HepG2 (cell line): ENCODE results near the gene CCDC170. TPM values are rescaled to one million over a fixed set of nuclear protein-coding genes. Genes with fewer than 3 reads are reported as not detected.

Experiments
- ATM ChIP-seq: fragments of 450-650 bp; IDR thresholded peaks from 2 replicates; pipeline ENCODE4 v1.7.1; 2017; ENCODE audit warnings: mild to moderate bottlenecking, borderline replicate concordance
- BRCA1 ChIP-seq: sonication (generic); formaldehyde crosslinking; IDR thresholded peaks from 2 replicates; pipeline ENCODE4 v1.4.0; 2020; ENCODE audit warnings: missing genetic modification reagents
- GTF3A ChIP-seq: sonication (generic); formaldehyde crosslinking; conservative IDR thresholded peaks from 2 replicates; pipeline ENCODE4 v1.4.0; 2020; ENCODE audit warnings: mild to moderate bottlenecking, missing genetic modification reagents
- IKZF4 ChIP-seq: sonication (generic); formaldehyde crosslinking; IDR thresholded peaks from 2 replicates; pipeline ENCODE4 v1.5.1; 2020; ENCODE audit warnings: borderline replicate concordance, mild to moderate bottlenecking, low read depth, missing genetic modification reagents; ENCODE audit errors: not compliant biosample characterization
- MAZ ChIP-seq, 2 experiments: sonication (generic) in 1 of 2; formaldehyde crosslinking in 1 of 2; IDR thresholded peaks; 2 replicates each; pipeline versions ENCODE4 v1.5.0 to v1.6.1; 2012 to 2020; ENCODE audit warnings: low read depth in 2 of 2, mild to moderate bottlenecking in 2 of 2, borderline replicate concordance in 1 of 2, improper control_type of control experiment in 1 of 2, low read length in 1 of 2, missing genetic modification reagents in 1 of 2, moderate library complexity in 1 of 2
- SMAD1 ChIP-seq: sonication (generic); formaldehyde crosslinking; IDR thresholded peaks from 2 replicates; pipeline ENCODE4 v1.4.0; 2020; ENCODE audit warnings: missing genetic modification reagents, low read depth, mild to moderate bottlenecking, borderline replicate concordance
- SMARCC2 ChIP-seq: fragments of 450-650 bp; IDR thresholded peaks from 2 replicates; pipeline ENCODE4 v1.6.1; 2017; ENCODE audit warnings: antibody characterized with exemption, mild to moderate bottlenecking
- ZFP36L1 ChIP-seq: sonication (generic); formaldehyde crosslinking; IDR thresholded peaks from 2 replicates; pipeline ENCODE4 v1.8.0; 2022; ENCODE audit warnings: mild to moderate bottlenecking, missing genetic modification reagents, moderate library complexity
- ZMAT3 ChIP-seq: sonication (generic); formaldehyde crosslinking; conservative IDR thresholded peaks from 2 replicates; pipeline ENCODE4 v1.7.0; 2021; ENCODE audit warnings: missing genetic modification reagents
- ZNF460 ChIP-seq: sonication (generic); formaldehyde crosslinking; IDR thresholded peaks from 2 replicates; pipeline ENCODE4 v1.5.1; 2020; ENCODE audit warnings: missing genetic modification reagents, mild to moderate bottlenecking, borderline replicate concordance
- ZNF589 ChIP-seq: sonication (generic); formaldehyde crosslinking; conservative IDR thresholded peaks from 2 replicates; pipeline ENCODE4 v1.8.0; 2022; ENCODE audit warnings: mild to moderate bottlenecking, moderate library complexity, missing genetic modification reagents
- polyA plus RNA-seq, 8 experiments: library from polyadenylated mRNA; depleted of rRNA in 3 of 8; stranded (reverse) in 7 of 8; unstranded in 1 of 8; fragments of >200 nt; fragmentation: Illumina TruSeq in 4 of 8; extraction: Trizol in 4 of 8; gene quantifications; 2 replicates each; pipeline versions ENCODE4 v1.2.1 to v1.2.3, GENCODE V29; 2011 to 2016; ENCODE audit warnings: low read depth in 4 of 8, missing spikeins in 1 of 8, mixed read lengths in 1 of 8; ENCODE audit not compliant: insufficient read depth in 1 of 8
- total RNA-seq, 5 experiments: library from RNA; depleted of rRNA; stranded (reverse); fragments of >200 nt; fragmentation: Illumina TruSeq; extraction: Trizol; gene quantifications; 2 replicates each; pipeline ENCODE4 v1.2.3, GENCODE V29; 2016; ENCODE audit warnings: low read depth in 1 of 5
- TF ChIP-seq, protein P1 (sequence below): IDR thresholded peaks from 2 replicates; pipeline ENCODE4 v1.6.1; 2016; ENCODE audit warnings: missing biosample characterization, missing genetic modification reagents, low read depth
- TF ChIP-seq, protein P2 (sequence below): sonication (generic); formaldehyde crosslinking; IDR thresholded peaks from 2 replicates; pipeline ENCODE4 v1.5.1; 2020; ENCODE audit warnings: missing genetic modification reagents, mild to moderate bottlenecking, borderline replicate concordance
- TF ChIP-seq, protein P3 (sequence below): sonication (generic); formaldehyde crosslinking; IDR thresholded peaks from 2 replicates; pipeline ENCODE4 v1.4.0; 2020; ENCODE audit warnings: mild to moderate bottlenecking, missing genetic modification reagents
- TF ChIP-seq, protein P4 (sequence below): sonication (generic); formaldehyde crosslinking; IDR thresholded peaks from 2 replicates; pipeline ENCODE4 v1.4.0; 2020; ENCODE audit warnings: missing genetic modification reagents
- TF ChIP-seq, protein P5 (sequence below): sonication (generic); formaldehyde crosslinking; IDR thresholded peaks from 2 replicates; pipeline ENCODE4 v1.5.0; 2020; ENCODE audit warnings: missing genetic modification reagents

CCDC170 gene
- total and polyA plus RNA-seq, 2 of the 13 experiments (the other 11 are each of a cell fraction or from before 2014, with no cell fraction given): 0.90 to 5.1 TPM

DNA sequence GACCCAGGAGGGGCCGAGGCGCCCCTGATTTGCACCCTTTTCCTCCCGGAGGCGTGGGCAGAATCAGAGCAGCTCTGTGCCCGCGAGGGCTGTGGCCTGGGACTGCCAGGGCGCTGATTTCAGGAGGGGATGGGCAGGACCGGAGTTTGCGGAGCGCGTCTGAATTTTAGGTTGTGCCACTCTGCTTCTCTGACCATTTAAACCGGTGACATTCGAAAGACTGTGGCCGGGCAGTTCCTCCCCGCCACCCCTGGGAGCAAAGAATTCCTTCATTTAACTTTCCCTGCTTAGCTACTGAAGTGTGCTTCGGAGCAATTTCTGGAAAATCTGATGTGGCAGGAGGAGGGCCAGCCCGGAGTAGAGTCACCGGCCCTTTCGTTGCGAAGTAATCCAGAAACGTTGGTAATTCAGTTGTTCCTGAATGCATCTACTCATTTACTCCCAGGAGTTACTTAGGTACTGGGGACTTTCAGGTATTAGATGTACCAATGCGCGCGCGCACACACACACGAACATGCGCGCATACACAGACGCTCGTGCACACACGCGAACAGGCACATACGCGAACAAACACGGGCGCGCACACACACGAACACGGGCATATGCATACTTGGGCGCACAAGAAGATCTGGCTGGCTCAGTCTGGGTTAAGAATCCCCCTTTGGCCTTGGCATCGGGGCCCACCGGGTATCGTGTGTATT is 568 bp downstream of the CCDC170 start (continued):
- TF ChIP-seq ZNF460 (CRISPR knock-in tag): no peak
- 0 out of 2 replicates have a peak, but pooled peaks have one; percentile 66 for TF ChIP-seq BRCA1 (CRISPR knock-in tag)
- no peak for TF ChIP-seq MAZ (IDR thresholded peaks at IDR 0.05; ENCODE audit: borderline replicate concordance, low read depth, low read length)
- peak; percentile 27 for TF ChIP-seq MAZ (CRISPR knock-in tag; IDR thresholded peaks at IDR 0.05; ENCODE audit: low read depth)
- TF ChIP-seq ZNF589 (CRISPR knock-in tag): no peak
- no peak for TF ChIP-seq ATM
- no peak for TF ChIP-seq ZMAT3
- TF ChIP-seq, protein P1, sequence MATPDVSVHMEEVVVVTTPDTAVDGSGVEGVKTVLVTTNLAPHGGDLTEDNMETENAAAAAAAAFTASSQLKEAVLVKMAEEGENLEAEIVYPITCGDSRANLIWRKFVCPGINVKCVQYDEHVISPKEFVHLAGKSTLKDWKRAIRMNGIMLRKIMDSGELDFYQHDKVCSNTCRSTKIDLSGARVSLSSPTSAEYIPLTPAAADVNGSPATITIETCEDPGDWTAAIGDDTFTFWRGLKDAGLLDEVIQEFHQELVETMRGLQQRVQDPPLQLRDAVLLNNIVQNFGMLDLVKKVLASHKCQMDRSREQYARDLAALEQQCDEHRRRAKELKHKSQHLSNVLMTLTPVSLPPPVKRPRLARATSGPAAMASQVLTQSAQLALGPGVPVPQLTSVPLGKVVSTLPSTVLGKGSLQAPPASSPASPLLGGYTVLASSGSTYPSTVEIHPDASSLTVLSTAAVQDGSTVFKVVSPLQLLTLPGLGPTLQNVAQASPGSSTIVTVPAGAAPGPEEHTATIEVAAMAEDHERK: no peak
- no peak for TF ChIP-seq ZFP36L1 (CRISPR knock-in tag)
- no peak for TF ChIP-seq SMAD1 (CRISPR knock-in tag)
- TF ChIP-seq, protein P2, sequence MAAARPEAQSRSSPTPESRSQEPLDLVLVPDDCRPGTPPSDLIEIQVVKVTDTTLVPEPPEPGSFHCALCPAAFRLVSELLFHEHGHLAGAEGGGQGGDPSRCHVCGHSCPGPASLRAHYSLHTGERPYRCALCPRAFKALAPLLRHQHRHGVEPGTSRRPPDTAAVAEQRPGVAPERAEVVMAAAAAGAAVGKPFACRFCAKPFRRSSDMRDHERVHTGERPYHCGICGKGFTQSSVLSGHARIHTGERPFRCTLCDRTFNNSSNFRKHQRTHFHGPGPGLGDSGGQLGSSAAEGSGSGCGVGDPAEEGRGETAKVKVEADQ (CRISPR knock-in tag): no peak
- TF ChIP-seq GTF3A (CRISPR knock-in tag): no peak
- TF ChIP-seq, protein P3, sequence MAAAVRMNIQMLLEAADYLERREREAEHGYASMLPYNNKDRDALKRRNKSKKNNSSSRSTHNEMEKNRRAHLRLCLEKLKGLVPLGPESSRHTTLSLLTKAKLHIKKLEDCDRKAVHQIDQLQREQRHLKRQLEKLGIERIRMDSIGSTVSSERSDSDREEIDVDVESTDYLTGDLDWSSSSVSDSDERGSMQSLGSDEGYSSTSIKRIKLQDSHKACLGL (CRISPR knock-in tag): no peak; the same call in 1 of the 2 replicates
- TF ChIP-seq, protein P4, sequence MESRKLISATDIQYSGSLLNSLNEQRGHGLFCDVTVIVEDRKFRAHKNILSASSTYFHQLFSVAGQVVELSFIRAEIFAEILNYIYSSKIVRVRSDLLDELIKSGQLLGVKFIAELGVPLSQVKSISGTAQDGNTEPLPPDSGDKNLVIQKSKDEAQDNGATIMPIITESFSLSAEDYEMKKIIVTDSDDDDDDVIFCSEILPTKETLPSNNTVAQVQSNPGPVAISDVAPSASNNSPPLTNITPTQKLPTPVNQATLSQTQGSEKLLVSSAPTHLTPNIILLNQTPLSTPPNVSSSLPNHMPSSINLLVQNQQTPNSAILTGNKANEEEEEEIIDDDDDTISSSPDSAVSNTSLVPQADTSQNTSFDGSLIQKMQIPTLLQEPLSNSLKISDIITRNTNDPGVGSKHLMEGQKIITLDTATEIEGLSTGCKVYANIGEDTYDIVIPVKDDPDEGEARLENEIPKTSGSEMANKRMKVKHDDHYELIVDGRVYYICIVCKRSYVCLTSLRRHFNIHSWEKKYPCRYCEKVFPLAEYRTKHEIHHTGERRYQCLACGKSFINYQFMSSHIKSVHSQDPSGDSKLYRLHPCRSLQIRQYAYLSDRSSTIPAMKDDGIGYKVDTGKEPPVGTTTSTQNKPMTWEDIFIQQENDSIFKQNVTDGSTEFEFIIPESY: no peak
- no peak for TF ChIP-seq IKZF4 (CRISPR knock-in tag)
- TF ChIP-seq SMARCC2: no peak
- TF ChIP-seq, protein P5, sequence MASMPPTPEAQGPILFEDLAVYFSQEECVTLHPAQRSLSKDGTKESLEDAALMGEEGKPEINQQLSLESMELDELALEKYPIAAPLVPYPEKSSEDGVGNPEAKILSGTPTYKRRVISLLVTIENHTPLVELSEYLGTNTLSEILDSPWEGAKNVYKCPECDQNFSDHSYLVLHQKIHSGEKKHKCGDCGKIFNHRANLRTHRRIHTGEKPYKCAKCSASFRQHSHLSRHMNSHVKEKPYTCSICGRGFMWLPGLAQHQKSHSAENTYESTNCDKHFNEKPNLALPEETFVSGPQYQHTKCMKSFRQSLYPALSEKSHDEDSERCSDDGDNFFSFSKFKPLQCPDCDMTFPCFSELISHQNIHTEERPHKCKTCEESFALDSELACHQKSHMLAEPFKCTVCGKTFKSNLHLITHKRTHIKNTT (CRISPR knock-in tag): no peak
